OCI-LY3 (cell line): Measurements from ENCODE around the gene RELT.

Source experiments
- CTCF ChIP-seq: fragments of 200-600, 300-600 bp; sonication (generic); IDR thresholded peaks from 2 replicates; pipeline ENCODE4 v1.5.1; 2014; ENCODE audit warnings: antibody characterized with exemption, low read length, low read depth
- EZH2phosphoT487 ChIP-seq: fragments of 200-600 bp; shearing (Covaris generic); IDR thresholded peaks from 2 replicates; pipeline ENCODE4 v1.6.1; 2018; ENCODE audit warnings: antibody characterized with exemption, mixed run types, low read depth

- TF ChIP-seq CTCF (no peak), EZH2phosphoT487 (no peak)
These were observed 15.5 kb downstream of the RELT start for GRCh38 chr11:73391665-73392064.
